NB4 (cell line): Measurements from ENCODE around the gene ZNF784.

Experiments
- DNase-seq: peaks from one replicate; pipeline ENCODE4 v3.0.0; 2010; ENCODE audit warnings: low read depth
- H3K4me3 ChIP-seq: one replicate; pipeline ENCODE4 v1.5.1; 2011; ENCODE audit warnings: mild to moderate bottlenecking, low read depth, low read length, moderate library complexity
- MYC ChIP-seq: IDR thresholded peaks from 2 replicates; pipeline ENCODE4 v1.6.1; 2011; ENCODE audit warnings: low read depth, low read length
- POLR2A ChIP-seq: IDR thresholded peaks from 2 replicates; pipeline ENCODE4 v1.6.1; 2011; ENCODE audit warnings: mild to moderate bottlenecking; ENCODE audit not compliant: insufficient read length; ENCODE audit errors: extremely low read depth
- TF ChIP-seq, protein P1 (sequence below): IDR thresholded peaks from 2 replicates; pipeline ENCODE4 v1.6.1; 2011; ENCODE audit warnings: low read depth, low read length
- TF ChIP-seq, protein P2 (sequence below): IDR thresholded peaks from one replicate; pipeline ENCODE4 v1.5.1; 2012; ENCODE audit warnings: low read depth, low read length

Gene ZNF784, protein sequence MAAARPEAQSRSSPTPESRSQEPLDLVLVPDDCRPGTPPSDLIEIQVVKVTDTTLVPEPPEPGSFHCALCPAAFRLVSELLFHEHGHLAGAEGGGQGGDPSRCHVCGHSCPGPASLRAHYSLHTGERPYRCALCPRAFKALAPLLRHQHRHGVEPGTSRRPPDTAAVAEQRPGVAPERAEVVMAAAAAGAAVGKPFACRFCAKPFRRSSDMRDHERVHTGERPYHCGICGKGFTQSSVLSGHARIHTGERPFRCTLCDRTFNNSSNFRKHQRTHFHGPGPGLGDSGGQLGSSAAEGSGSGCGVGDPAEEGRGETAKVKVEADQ

DNA sequence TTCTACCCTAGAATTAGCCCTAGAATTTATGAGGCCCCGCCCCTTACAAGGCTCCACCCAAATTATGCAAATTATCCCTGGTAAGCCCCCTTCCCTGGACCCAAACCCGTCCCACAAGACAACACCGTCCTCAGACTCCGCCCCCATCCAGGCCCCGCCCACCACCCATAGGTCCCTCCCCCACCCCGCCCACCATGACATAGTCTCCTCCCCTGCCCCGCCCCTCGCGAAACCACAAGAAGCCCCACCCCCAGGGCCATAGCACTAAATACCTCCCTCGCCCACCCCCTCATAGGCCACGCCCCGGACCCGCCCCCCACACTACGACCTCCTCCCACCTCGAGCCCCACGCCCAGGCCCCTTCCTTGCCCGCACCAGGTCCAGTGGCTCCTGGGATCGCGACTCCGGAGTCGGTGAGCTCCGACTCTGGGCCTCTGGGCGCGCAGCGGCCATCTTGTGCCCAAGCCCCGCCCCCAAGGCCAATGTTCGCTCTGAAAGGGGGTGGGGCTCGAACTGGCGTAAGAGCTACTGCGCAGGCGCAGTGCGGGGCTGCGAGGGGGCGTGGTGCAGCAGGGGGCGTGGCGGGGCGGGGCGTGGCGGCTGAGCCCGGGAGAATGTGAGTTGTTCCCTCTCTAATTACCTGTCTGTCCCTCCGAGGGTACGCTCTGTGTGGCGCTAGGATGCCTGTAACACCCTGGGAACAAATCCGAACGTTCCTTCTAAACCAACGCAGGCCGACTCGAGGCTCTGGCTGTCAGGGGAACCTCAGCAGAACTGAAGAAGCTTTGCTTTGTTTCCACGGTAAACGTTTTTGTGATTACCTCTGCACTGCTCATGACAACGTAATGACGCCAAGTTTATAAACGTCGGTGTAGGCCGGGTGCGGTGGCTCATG lies at the start of gene ZNF784:
Gene ZNF784 (minus strand): TSS at position 458 of the 895 bp plus-strand sequence. CDS start 5 bp downstream, at position 453.
- TF ChIP-seq, protein P1, sequence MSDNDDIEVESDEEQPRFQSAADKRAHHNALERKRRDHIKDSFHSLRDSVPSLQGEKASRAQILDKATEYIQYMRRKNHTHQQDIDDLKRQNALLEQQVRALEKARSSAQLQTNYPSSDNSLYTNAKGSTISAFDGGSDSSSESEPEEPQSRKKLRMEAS: no peak
- TF ChIP-seq POLR2A: peak; percentile 44
- DNase-seq: peak; percentile 86
- peak within 1 kb of the TSS; percentile 51 for H3K4me3 ChIP-seq

DNA sequence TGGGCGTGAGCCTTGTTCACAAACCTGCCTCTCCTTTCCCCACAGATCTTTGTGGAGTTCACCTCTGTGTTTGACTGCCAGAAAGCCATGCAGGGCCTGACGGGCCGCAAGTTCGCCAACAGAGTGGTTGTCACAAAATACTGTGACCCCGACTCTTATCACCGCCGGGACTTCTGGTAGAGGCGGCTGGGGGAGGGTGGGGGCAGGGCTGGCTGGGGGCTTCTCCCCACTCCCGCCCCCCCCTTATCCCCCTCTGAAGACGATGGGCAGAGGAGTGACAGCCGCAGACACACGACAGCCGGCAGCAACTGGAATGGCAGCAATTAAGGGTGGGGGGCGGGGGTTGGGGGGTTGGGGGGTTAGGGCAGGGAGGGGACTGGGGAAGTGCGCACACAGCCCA lies 49.5 kb upstream of the ZNF784 start:
- H3K4me3 ChIP-seq: no peak overlapping the region
- TF ChIP-seq POLR2A (no peak), MYC (no peak)
- TF ChIP-seq, protein P2, sequence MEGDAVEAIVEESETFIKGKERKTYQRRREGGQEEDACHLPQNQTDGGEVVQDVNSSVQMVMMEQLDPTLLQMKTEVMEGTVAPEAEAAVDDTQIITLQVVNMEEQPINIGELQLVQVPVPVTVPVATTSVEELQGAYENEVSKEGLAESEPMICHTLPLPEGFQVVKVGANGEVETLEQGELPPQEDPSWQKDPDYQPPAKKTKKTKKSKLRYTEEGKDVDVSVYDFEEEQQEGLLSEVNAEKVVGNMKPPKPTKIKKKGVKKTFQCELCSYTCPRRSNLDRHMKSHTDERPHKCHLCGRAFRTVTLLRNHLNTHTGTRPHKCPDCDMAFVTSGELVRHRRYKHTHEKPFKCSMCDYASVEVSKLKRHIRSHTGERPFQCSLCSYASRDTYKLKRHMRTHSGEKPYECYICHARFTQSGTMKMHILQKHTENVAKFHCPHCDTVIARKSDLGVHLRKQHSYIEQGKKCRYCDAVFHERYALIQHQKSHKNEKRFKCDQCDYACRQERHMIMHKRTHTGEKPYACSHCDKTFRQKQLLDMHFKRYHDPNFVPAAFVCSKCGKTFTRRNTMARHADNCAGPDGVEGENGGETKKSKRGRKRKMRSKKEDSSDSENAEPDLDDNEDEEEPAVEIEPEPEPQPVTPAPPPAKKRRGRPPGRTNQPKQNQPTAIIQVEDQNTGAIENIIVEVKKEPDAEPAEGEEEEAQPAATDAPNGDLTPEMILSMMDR: no peak
- TF ChIP-seq, protein P1: no peak
- DNase-seq: no peak

DNA sequence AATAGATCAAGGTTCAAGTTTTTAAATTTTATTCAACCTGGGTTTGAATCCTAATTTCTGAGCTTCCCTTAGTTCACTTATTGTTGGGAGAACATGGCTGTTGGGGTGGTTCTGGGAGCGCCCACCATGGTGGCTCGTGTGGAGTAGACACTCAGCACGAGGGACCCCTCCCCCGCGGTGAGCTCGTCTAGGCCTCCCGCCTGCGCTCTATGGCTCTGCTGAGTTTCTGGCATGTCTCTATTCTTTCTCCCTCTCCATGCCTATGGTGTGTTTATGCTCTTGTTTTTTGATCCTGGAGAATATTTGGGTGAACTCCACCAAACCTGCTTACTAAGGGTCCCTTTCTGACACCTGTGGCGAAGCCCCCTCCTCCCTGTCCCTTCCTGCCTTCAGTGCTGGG lies 49.1 kb upstream of the ZNF784 start:
- no peak for DNase-seq
- TF ChIP-seq POLR2A: no peak
- TF ChIP-seq, protein P1: no peak
- no peak for TF ChIP-seq MYC
- TF ChIP-seq, protein P2: no peak
- H3K4me3 ChIP-seq: no peak overlapping the region

DNA sequence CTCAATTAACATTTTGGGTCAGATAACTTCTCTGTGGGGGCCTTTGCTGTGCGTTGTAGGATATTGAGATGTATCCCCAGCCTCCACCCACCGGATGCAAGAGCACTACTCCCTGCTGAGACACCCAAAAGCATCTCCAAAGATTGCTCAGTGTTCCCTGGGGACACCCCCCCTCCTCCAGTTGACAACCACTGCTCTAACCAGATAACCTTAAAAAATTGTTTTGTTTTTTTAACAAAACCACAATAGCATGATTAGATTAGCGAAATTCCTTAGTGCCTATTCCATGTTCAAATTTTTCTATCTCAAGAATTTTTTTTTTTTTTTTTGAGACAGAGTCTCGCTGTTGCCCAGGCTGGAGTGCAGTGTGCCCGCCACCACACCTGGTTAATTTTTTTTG lies 48.1 kb upstream of the ZNF784 start:
- H3K4me3 ChIP-seq: no peak overlapping the region
- TF ChIP-seq MYC (no peak), POLR2A (no peak)
- TF ChIP-seq, protein P1: no peak
- TF ChIP-seq, protein P2: no peak
- peak; percentile 90 for DNase-seq

DNA sequence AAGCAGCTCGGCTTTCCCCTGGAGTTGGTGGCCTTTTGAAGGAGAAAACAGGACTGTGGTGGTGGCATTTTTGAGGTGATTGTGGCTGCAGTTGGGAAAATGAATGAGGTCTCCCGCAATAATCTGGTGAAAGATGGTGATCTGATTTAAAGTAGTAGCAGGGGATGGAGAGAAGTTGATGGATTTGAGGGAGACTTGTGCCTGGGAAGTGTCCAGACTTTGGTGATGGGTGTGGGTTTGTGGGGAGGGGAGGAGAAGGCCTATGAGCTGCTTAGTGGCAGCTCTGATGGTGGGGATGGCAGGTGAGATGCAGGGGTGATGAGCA lies 46.6 kb upstream of the ZNF784 start:
- DNase-seq: no peak
- no peak for TF ChIP-seq MYC
- TF ChIP-seq, protein P2: no peak
- no peak overlapping the region for H3K4me3 ChIP-seq

DNA sequence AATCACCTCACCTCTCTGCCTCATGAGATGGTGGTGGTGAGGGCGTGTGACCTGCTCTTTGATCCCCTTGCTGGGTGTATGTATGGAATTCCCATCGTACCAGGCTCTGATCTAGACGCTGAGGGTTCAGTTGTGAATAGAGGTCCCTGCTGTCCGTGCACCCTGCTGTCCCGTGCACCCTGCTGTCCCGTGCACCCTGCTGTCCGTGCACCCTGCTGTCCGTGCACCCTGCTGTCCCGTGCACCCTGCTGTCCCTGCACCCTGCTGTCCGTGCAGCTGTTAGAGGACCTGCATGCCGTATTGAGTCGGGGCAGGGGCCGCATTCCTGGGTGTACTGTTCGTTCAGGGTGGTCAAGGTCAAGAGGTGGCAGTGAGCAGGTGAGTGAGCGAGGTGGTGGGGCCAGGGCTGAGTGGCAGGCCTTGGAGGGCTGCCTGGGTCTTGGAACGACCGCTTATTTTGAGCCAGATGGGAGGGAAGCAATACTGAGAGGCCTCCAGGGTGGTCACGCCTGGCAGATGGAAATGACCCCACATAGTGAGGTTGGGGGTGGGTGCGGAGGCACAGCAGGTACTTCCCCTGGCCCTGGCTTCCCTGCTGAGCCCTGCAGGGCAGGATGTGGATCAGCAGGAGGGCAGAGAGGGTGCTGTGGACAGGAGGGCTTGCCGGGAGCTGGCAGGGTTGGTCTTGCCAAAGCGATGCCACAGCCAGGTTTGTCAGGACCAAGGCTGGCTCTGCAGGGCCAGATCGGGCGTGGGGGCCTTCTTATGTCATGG lies 46.1 kb upstream of the ZNF784 start:
- TF ChIP-seq, protein P2: no peak
- TF ChIP-seq, protein P1: 0 out of 2 replicates have a peak, but pooled peaks have one; percentile 10
- no peak for TF ChIP-seq POLR2A
- no peak overlapping the region for H3K4me3 ChIP-seq
- peak; percentile 83 for DNase-seq
